Dendritic cell treated with granulocyte-macrophage colony-stimulating factor and Interleukin-4, amounts not matched to agents 40 ng/mL and 50 ng/mL, for 4 days (primary cell): ENCODE results near the gene GRN.

Source experiments
- H3K27ac Mint-ChIP-seq: one replicate; pipeline ENCODE4 v1.8.0; 2022; ENCODE audit warnings: mild to moderate bottlenecking, mixed read lengths
- H3K27me3 Mint-ChIP-seq: one replicate; pipeline ENCODE4 v1.8.0; 2022; ENCODE audit warnings: mild to moderate bottlenecking, mixed read lengths
- H3K36me3 Mint-ChIP-seq: one replicate; pipeline ENCODE4 v1.8.0; 2022; ENCODE audit warnings: low read depth, mixed read lengths
- H3K4me1 Mint-ChIP-seq: one replicate; pipeline ENCODE4 v1.8.0; 2022; ENCODE audit warnings: low read depth, mixed read lengths
- H3K4me3 Mint-ChIP-seq: one replicate; pipeline ENCODE4 v1.8.0; 2022; ENCODE audit warnings: mild to moderate bottlenecking, moderate library complexity, mixed read lengths
- H3K9me3 Mint-ChIP-seq: one replicate; pipeline ENCODE4 v1.8.0; 2022; ENCODE audit warnings: mixed read lengths
- intact Hi-C: fragments of 100-400 bp; cut with micrococcal nuclease; formaldehyde crosslinking; loops from one replicate; pipeline ENCODE4 v1.15.0; 2022

Gene GRN

GRCh38 chr17:44344939-44345453 is at the start of gene GRN:
Gene GRN (plus strand): TSS chr17:44345302. CDS start chr17:44349165, 3,863 bp downstream.
- H3K27me3 Mint-ChIP-seq = no peaks in the 10 kb centered on the region
- peak within 1 kb of the TSS; percentile 98 for H3K4me3 Mint-ChIP-seq
- peaks cover 77% of the 10 kb centered on the region for H3K4me1 Mint-ChIP-seq
- H3K9me3 Mint-ChIP-seq = no peaks in the 10 kb centered on the region
- peaks cover 34% of the 10 kb centered on the region for H3K36me3 Mint-ChIP-seq
- intact Hi-C loops = loop anchor here (2.0 to 5.0 kb wide), 2 partner anchors 14 to 128 kb away; partner anchors contain the start of gene UBTF
- H3K27ac Mint-ChIP-seq = peak within 1 kb of the TSS; percentile 98

DNA sequence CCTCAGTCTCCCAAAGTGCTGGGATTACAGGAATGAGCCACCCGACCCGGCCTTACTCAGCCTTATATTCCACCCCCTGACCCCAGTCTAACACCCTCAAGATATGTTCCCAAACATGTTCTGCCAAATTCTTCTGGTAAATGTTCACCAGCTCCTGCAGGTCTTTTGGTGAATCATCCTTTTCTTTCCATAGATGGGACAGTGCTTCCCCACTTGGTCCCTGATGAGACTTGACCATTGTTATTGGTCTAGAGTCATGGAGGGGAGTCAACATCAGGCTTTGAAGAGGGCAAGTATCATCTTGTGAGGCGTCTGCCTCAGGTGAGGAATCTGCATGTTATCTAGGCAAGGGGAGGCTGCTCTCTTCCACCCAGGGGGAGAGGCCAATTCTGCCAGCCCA is 47.1 kb upstream of the GRN start:
- Mint-ChIP-seq H3K9me3 (no peaks in the 10 kb centered on the region), H3K27me3 (peaks cover 38% of the 10 kb centered on the region), H3K4me1 (peaks cover 5% of the 10 kb centered on the region), H3K27ac (no peak overlapping the region), H3K36me3 (no peaks in the 10 kb centered on the region), H3K4me3 (no peak overlapping the region)
- intact Hi-C loops = no loop called here

DNA sequence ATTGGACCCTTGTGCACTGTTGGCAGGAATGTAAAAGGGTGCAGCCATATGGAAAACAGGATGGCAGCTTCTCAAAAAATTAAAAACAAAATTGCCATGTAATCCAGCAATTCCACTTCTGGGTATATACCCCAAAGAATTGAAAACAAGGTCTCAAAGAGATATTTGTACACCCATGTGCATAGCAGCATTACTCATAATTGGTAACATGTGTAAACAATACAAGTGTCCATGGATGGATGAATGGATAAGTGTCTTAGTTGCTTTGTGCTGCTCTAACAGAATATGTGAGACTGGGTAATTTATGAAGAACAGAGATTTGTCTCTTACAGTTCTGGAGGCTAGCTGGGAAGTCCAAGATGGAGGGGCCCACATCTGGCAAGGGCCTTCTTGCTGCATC is 40.5 kb upstream of the GRN start:
- no peaks in the 10 kb centered on the region for H3K9me3 Mint-ChIP-seq
- no peaks in the 10 kb centered on the region for H3K36me3 Mint-ChIP-seq
- peaks cover 21% of the 10 kb centered on the region for H3K4me1 Mint-ChIP-seq
- no peak overlapping the region for H3K4me3 Mint-ChIP-seq
- intact Hi-C loops = no loop called here
- peaks cover 70% of the 10 kb centered on the region for H3K27me3 Mint-ChIP-seq
- H3K27ac Mint-ChIP-seq = no peak overlapping the region

DNA sequence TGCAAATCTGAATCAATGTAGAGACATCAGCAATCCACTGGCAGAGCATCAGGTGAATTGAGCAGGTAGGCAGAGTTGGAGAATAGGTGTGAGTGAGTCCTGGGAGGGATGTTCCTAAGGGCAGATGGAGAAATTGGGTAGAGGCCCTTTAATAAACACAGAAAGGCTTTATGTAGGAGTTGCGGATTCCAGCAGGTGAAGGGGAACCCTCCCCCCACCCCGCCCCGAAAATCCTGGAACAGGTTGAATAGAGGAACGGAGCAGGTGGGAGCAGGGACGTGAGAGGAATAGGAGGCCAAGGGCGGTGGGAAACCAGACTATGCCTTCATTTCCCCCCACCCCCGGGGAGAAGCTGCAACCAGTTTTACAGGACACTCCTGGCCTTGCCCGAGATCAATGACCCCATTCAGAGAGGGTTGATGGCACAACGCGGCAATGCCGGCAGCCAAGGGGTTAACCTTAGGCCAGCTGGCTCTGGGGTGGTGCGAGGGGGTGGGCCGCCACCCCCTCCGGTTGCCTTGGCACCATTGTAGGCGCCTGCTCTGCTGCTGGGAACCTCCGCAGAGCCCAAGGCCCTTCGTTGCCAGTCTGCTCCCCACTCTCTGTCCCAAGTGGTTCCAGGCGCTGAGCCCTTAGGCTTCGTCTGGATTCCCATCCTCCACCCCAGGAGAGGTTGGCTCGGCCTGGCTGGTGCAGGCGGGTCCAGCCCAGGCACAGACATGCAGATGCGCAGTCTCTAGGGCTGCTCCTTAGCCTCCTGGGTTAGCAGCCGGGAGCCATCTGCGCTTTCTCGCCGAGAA is 37.5 kb upstream of the GRN start:
- H3K4me3 Mint-ChIP-seq = no peak overlapping the region
- H3K36me3 Mint-ChIP-seq = no peaks in the 10 kb centered on the region
- no peaks in the 10 kb centered on the region for H3K9me3 Mint-ChIP-seq
- H3K27ac Mint-ChIP-seq = no peak overlapping the region
- H3K4me1 Mint-ChIP-seq = peaks cover 20% of the 10 kb centered on the region
- intact Hi-C loops = no loop called here
- peaks cover 79% of the 10 kb centered on the region for H3K27me3 Mint-ChIP-seq

- Mint-ChIP-seq H3K4me3 (peak within 1 kb of the TSS; percentile 47), H3K36me3 (no peaks in the 10 kb centered on the region), H3K4me1 (peaks cover 20% of the 10 kb centered on the region), H3K27me3 (peaks cover 82% of the 10 kb centered on the region), H3K9me3 (no peaks in the 10 kb centered on the region), H3K27ac (no peak within 1 kb of the TSS)
- intact Hi-C loops = no loop called here
These were observed 36.7 kb upstream of the GRN start, which contains the start of gene RUNDC3A for GRCh38 chr17:44308320-44308818. Gene RUNDC3A (plus strand): TSS chr17:44308601. CDS start chr17:44308833, 232 bp downstream.

DNA sequence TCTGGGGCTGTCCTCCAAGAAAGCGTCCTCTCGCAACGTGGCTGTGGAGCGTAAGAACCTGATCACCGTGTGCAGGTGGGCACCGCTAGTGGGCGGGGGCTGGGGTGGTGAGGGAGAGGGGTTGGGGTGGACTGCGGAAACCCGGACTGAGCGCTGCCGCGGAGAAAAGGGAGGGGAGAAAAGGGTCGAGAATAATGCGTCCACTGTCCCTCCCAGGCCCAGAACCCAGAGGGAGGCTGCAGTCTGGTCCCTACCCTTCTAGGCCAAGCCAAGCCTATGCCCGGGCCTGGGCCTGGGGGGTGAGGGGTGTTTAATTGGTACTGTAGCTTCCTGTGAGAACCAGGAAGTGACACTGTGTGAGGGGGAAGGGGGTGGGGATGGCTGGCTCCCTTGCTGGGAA is 36.2 kb upstream of the GRN start:
- intact Hi-C loops = no loop called here
- Mint-ChIP-seq H3K36me3 (no peaks in the 10 kb centered on the region), H3K4me1 (peaks cover 20% of the 10 kb centered on the region), H3K9me3 (no peaks in the 10 kb centered on the region), H3K27ac (no peak overlapping the region), H3K27me3 (peaks cover 82% of the 10 kb centered on the region), H3K4me3 (peak overlapping the region; percentile 44)

DNA sequence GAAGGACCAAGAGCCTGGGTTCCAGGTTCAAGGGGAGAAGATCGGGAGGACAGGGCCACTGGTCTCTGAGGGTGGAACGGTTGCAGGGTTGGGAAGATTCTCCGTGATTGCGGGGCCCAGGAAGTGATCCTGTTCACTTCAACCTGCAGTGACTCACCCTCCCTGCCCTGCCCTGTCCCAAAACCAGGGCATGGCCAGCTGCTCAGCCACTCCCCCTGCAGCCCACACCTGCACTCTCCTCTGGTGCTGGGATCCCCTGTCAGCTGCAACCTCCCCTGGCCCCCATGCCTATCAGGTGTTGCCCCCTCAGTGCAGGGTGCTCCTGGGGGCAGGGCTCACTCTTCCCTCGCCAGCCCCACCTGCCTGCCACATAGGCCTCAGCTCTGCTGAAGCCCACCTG is 35.6 kb upstream of the GRN start:
- H3K9me3 Mint-ChIP-seq = no peaks in the 10 kb centered on the region
- H3K4me3 Mint-ChIP-seq = no peak overlapping the region
- H3K27me3 Mint-ChIP-seq = peaks cover 84% of the 10 kb centered on the region
- no peaks in the 10 kb centered on the region for H3K36me3 Mint-ChIP-seq
- intact Hi-C loops = no loop called here
- H3K27ac Mint-ChIP-seq = no peak overlapping the region
- peaks cover 20% of the 10 kb centered on the region for H3K4me1 Mint-ChIP-seq

DNA sequence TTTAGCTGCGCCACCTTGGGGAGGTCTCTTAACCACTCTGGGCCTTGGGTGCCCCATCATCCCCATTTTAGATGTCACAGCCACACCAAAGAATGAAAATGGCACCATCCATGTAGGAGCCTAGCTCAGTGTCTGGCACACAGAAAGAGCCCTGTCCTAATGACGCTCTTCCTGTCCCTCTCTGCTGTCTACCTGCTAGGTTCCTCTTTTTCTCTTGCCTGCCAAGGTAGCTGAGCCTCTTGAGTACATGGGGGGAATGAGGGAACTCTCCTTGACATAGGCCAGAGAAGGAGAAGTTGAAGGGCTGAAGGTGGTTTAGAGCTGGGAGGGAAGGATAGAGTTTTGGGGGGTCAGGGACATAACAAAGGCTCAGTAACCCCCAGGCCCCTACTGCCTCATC is 34.9 kb upstream of the GRN start:
- H3K27me3 Mint-ChIP-seq = peaks cover 86% of the 10 kb centered on the region
- peaks cover 20% of the 10 kb centered on the region for H3K4me1 Mint-ChIP-seq
- H3K36me3 Mint-ChIP-seq = no peaks in the 10 kb centered on the region
- H3K27ac Mint-ChIP-seq = no peak overlapping the region
- no peaks in the 10 kb centered on the region for H3K9me3 Mint-ChIP-seq
- H3K4me3 Mint-ChIP-seq = no peak overlapping the region
- intact Hi-C loops = no loop called here

GRCh38 chr17:44310609-44311376 is 34.3 kb upstream of the GRN start:
- Mint-ChIP-seq H3K9me3 (no peaks in the 10 kb centered on the region), H3K4me1 (peaks cover 24% of the 10 kb centered on the region), H3K36me3 (no peaks in the 10 kb centered on the region), H3K4me3 (no peak overlapping the region), H3K27me3 (peaks cover 86% of the 10 kb centered on the region), H3K27ac (no peak overlapping the region)
- intact Hi-C loops = no loop called here

GRCh38 chr17:44311562-44312181 is 33.4 kb upstream of the GRN start:
- intact Hi-C loops = no loop called here
- Mint-ChIP-seq H3K9me3 (no peaks in the 10 kb centered on the region), H3K4me1 (peaks cover 31% of the 10 kb centered on the region), H3K27ac (no peak overlapping the region), H3K27me3 (peaks cover 86% of the 10 kb centered on the region), H3K36me3 (no peaks in the 10 kb centered on the region), H3K4me3 (no peak overlapping the region)

DNA sequence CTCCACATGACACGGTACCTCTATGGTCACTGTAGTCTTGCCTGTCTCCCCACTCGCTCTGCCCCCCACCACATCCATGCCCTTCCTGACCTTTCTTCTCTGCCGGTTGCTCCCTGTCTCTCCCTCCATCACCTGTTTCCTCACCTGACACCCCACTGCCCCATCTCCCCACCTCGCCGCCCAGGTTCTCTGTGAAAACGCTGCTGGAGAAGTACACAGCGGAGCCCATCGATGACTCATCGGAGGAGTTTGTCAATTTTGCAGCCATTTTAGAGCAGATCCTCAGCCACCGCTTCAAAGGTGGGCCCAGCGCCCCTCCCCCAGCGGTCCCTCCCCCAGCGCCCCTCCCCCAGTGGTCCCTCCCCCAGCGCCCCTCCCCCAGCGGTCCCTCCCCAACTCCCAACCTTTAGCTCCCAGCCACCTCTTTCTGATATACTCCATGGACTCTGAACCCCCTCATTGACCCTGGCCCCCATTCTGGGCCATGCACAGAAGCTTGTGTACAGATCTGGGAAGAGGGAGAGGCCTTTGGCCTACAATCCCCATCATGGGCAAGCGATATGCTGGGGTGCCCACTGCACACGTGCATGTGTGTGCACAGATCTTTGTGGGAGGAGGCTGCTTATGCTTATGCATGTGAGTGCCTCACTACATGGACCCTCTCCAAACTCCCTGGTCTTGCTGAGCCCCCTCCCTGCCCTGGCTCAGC is 32.6 kb upstream of the GRN start:
- Mint-ChIP-seq H3K27me3 (peaks cover 86% of the 10 kb centered on the region), H3K4me3 (no peak overlapping the region), H3K36me3 (no peaks in the 10 kb centered on the region), H3K27ac (no peak overlapping the region), H3K4me1 (peaks cover 31% of the 10 kb centered on the region), H3K9me3 (no peaks in the 10 kb centered on the region)
- intact Hi-C loops = no loop called here

- Mint-ChIP-seq H3K27ac (no peak overlapping the region), H3K27me3 (peaks cover 89% of the 10 kb centered on the region)
These were observed 31.1 kb upstream of the GRN start for GRCh38 chr17:44314031-44314430.

DNA sequence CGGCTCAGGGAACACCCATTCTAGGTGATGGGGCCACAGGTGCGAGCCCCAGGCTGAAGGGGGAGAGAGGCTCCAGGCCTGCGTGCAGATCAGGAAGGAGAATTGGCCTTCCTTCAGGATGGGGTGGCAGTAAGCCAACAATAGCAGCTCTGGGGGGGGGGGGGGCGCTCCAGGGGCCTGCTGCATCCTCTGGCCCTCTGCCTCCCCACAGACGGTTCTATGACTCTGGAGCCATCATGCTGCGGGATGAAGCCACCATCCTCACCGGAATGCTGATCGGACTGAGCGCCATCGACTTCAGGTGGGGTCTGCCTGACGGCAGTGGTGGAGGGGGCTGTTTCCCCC is 30.6 kb upstream of the GRN start:
- H3K9me3 Mint-ChIP-seq = no peaks in the 10 kb centered on the region
- peaks cover 87% of the 10 kb centered on the region for H3K27me3 Mint-ChIP-seq
- H3K36me3 Mint-ChIP-seq = peaks cover 6% of the 10 kb centered on the region
- peaks cover 17% of the 10 kb centered on the region for H3K4me1 Mint-ChIP-seq
- intact Hi-C loops = no loop called here
- H3K4me3 Mint-ChIP-seq = no peak overlapping the region
- H3K27ac Mint-ChIP-seq = no peak overlapping the region

More at GRCh38 chr17:44314031-44314430, 31.1 kb upstream of the GRN start:
- Mint-ChIP-seq H3K4me1 (peaks cover 21% of the 10 kb centered on the region), H3K9me3 (no peaks in the 10 kb centered on the region), H3K4me3 (no peak overlapping the region), H3K36me3 (peaks cover 2% of the 10 kb centered on the region)
- intact Hi-C loops = no loop called here
